SK-N-SH treated with all-trans-retinoic acid at 6 μM for 48 hours (cell line): ENCODE data around the gene PTPRD.

ENCODE experiments used
- ATAC-seq: fragments of 200-7000 bp; cut with Tn5 transposase; 3 replicates; pipeline ENCODE4 v1.9.1; 2020; ENCODE audit warnings: mild to moderate bottlenecking, moderate library complexity
- ARNTL ChIP-seq: fragments of 450-650 bp; formaldehyde crosslinking; IDR thresholded peaks from 2 replicates; pipeline ENCODE4 v1.5.0; 2020; ENCODE audit warnings: low read depth, mild to moderate bottlenecking, moderate library complexity, borderline replicate concordance
- BACH2 ChIP-seq: fragments of 250-450 bp; sonication (Bioruptor Pico); IDR thresholded peaks from 2 replicates; pipeline ENCODE4 v1.9.0; 2021; ENCODE audit warnings: mild to moderate bottlenecking, borderline replicate concordance
- CSDC2 ChIP-seq: fragments of 250-450 bp; sonication (Bioruptor Pico); IDR thresholded peaks from 2 replicates; pipeline ENCODE4 v1.5.0; 2020; ENCODE audit warnings: mild to moderate bottlenecking, moderate library complexity
- ESRRG ChIP-seq: fragments of 250-450 bp; sonication (Bioruptor Pico); IDR thresholded peaks from 2 replicates; pipeline ENCODE4 v1.6.1; 2021; ENCODE audit warnings: mild to moderate bottlenecking
- GLIS3 ChIP-seq: fragments of 250-450 bp; sonication (Bioruptor Pico); IDR thresholded peaks from 2 replicates; pipeline ENCODE4 v1.5.0; 2020; ENCODE audit warnings: mild to moderate bottlenecking, moderate library complexity
- ISL1 ChIP-seq: fragments of 250-450 bp; sonication (Bioruptor Pico); IDR thresholded peaks from 2 replicates; pipeline ENCODE4 v2.1.2; 2022; ENCODE audit warnings: mild to moderate bottlenecking, moderate library complexity
- OSR1 ChIP-seq: fragments of 250-450 bp; sonication (Bioruptor Pico); IDR thresholded peaks from 2 replicates; pipeline ENCODE4 v1.8.0; 2022; ENCODE audit warnings: moderate library complexity, mild to moderate bottlenecking, inconsistent platforms
- PPARA ChIP-seq: fragments of 250-450 bp; sonication (Bioruptor Pico); IDR thresholded peaks from 2 replicates; pipeline ENCODE4 v1.5.0; 2020; ENCODE audit warnings: mild to moderate bottlenecking, borderline replicate concordance
- SNAI2 ChIP-seq: fragments of 250-450 bp; sonication (Bioruptor Pico); IDR thresholded peaks from 2 replicates; pipeline ENCODE4 v1.5.0; 2020; ENCODE audit warnings: mild to moderate bottlenecking, moderate library complexity
- TCF4 ChIP-seq: fragments of 250-450 bp; sonication (Bioruptor Pico); IDR thresholded peaks from 2 replicates; pipeline ENCODE4 v1.8.0; 2021; ENCODE audit warnings: mild to moderate bottlenecking, moderate library complexity, borderline replicate concordance
- TOX ChIP-seq: fragments of 250-450 bp; sonication (Bioruptor Pico); IDR thresholded peaks from 2 replicates; pipeline ENCODE4 v1.8.0; 2021; ENCODE audit warnings: mild to moderate bottlenecking, moderate library complexity, borderline replicate concordance
- ZFP3 ChIP-seq: fragments of 250-450 bp; sonication (Bioruptor Pico); IDR thresholded peaks from 2 replicates; pipeline ENCODE4 v1.5.0; 2020; ENCODE audit warnings: mild to moderate bottlenecking, moderate library complexity
- ZFP30 ChIP-seq: fragments of 450-650 bp; formaldehyde crosslinking; IDR thresholded peaks from 2 replicates; pipeline ENCODE4 v1.5.0; 2022; ENCODE audit warnings: mild to moderate bottlenecking, moderate library complexity
- ZNF565 ChIP-seq: fragments of 450-650 bp; formaldehyde crosslinking; conservative IDR thresholded peaks from 2 replicates; pipeline ENCODE4 v1.5.0; 2020; ENCODE audit warnings: low read depth, mild to moderate bottlenecking, moderate library complexity
- ZNF8 ChIP-seq: fragments of 450-650 bp; formaldehyde crosslinking; IDR thresholded peaks from 2 replicates; pipeline ENCODE4 v1.5.0; 2020; ENCODE audit warnings: mild to moderate bottlenecking, moderate library complexity
- TF ChIP-seq, protein P1 (sequence below): fragments of 250-450 bp; sonication (Bioruptor Pico); IDR thresholded peaks from 2 replicates; pipeline ENCODE4 v1.5.1; 2021; ENCODE audit warnings: mild to moderate bottlenecking, moderate library complexity
- TF ChIP-seq, protein P2 (sequence below): fragments of 250-450 bp; sonication (Bioruptor Pico); IDR thresholded peaks from 2 replicates; pipeline ENCODE4 v1.5.1; 2020; ENCODE audit warnings: low read depth, mild to moderate bottlenecking, moderate library complexity
- TF ChIP-seq, protein P3 (sequence below): fragments of 250-450 bp; sonication (Bioruptor Pico); IDR thresholded peaks from 2 replicates; pipeline ENCODE4 v1.5.0; 2020; ENCODE audit warnings: mild to moderate bottlenecking, moderate library complexity
- TF ChIP-seq, protein P4 (sequence below): fragments of 250-450 bp; sonication (Bioruptor Pico); IDR thresholded peaks from 2 replicates; pipeline ENCODE4 v1.8.0; 2020; ENCODE audit warnings: mild to moderate bottlenecking, moderate library complexity, borderline replicate concordance
- TF ChIP-seq, protein P5 (sequence below): fragments of 250-450 bp; sonication (Bioruptor Pico); IDR thresholded peaks from 2 replicates; pipeline ENCODE4 v1.8.0; 2021; ENCODE audit warnings: low read depth, mild to moderate bottlenecking, moderate library complexity, borderline replicate concordance

Gene PTPRD

DNA sequence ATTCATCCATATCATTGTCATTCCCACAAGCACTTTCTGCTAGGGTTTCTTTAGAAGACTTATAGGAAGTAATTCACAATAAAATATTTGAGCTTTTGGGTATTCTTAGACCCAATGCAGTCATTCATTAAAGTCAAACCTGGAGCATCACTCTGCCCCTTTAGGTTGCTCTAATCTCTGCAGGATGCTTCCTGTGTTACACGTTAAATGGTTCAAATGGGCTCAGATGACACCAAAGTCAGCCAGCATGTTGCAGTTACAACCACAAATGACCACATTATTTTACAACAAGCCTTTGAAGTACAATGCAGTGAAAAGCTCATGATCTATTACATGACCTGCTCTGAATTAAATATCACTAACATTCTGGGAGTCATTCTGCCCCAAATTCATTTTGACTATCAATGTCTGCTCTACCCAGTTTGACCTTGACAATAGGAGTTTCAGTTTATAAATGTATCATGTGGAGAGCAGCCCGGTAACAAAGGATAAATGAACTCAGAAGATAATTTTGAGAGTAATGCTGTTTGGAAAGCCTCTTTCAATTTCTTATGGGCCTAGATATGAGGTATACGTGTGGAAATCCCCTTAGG lies 2144.7 kb downstream of the PTPRD start:
- TF ChIP-seq GLIS3 (CRISPR knock-in tag) (no peak), OSR1 (no peak), PPARA (CRISPR knock-in tag) (no peak), ISL1 (CRISPR knock-in tag) (no peak), ZNF8 (CRISPR knock-in tag) (no peak)
- TF ChIP-seq, protein P1, sequence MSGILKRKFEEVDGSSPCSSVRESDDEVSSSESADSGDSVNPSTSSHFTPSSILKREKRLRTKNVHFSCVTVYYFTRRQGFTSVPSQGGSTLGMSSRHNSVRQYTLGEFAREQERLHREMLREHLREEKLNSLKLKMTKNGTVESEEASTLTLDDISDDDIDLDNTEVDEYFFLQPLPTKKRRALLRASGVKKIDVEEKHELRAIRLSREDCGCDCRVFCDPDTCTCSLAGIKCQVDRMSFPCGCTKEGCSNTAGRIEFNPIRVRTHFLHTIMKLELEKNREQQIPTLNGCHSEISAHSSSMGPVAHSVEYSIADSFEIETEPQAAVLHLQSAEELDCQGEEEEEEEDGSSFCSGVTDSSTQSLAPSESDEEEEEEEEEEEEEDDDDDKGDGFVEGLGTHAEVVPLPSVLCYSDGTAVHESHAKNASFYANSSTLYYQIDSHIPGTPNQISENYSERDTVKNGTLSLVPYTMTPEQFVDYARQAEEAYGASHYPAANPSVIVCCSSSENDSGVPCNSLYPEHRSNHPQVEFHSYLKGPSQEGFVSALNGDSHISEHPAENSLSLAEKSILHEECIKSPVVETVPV (CRISPR knock-in tag), result no peak
- TF ChIP-seq, protein P2, sequence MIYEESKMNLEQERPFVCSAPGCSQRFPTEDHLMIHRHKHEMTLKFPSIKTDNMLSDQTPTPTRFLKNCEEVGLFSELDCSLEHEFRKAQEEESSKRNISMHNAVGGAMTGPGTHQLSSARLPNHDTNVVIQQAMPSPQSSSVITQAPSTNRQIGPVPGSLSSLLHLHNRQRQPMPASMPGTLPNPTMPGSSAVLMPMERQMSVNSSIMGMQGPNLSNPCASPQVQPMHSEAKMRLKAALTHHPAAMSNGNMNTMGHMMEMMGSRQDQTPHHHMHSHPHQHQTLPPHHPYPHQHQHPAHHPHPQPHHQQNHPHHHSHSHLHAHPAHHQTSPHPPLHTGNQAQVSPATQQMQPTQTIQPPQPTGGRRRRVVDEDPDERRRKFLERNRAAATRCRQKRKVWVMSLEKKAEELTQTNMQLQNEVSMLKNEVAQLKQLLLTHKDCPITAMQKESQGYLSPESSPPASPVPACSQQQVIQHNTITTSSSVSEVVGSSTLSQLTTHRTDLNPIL (CRISPR knock-in tag), result no peak
- no peak for ATAC-seq

DNA sequence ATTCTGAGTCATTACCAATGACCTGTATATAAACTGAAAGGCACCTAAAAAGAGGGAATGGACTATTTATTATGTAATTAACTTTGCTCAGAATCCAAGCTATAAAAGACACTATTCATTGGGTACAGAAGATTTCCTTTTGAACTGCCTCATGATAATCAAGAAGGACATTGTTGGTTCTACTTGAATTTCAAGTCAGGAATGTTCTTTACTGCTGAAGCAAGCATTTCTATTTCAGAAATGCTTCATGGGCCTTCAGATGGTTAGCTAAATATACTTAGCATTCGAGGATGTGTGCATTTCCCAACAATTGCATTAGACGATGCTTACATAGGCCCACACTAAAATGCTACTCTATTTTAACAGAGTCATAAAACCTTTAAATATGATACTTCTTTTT lies 2155.0 kb downstream of the PTPRD start:
- no peak for ATAC-seq
- TF ChIP-seq BACH2 (CRISPR knock-in tag) (no peak), TOX (CRISPR knock-in tag) (no peak), ZFP3 (no peak), GLIS3 (CRISPR knock-in tag) (no peak), ARNTL (CRISPR knock-in tag) (no peak), ZNF565 (no peak), ISL1 (CRISPR knock-in tag) (no peak), TCF4 (no peak), SNAI2 (CRISPR knock-in tag) (no peak), ESRRG (CRISPR knock-in tag) (no peak), CSDC2 (CRISPR knock-in tag) (no peak), OSR1 (no peak), ZNF8 (CRISPR knock-in tag) (no peak), ZFP30 (CRISPR knock-in tag) (no peak)
- TF ChIP-seq, protein P3, sequence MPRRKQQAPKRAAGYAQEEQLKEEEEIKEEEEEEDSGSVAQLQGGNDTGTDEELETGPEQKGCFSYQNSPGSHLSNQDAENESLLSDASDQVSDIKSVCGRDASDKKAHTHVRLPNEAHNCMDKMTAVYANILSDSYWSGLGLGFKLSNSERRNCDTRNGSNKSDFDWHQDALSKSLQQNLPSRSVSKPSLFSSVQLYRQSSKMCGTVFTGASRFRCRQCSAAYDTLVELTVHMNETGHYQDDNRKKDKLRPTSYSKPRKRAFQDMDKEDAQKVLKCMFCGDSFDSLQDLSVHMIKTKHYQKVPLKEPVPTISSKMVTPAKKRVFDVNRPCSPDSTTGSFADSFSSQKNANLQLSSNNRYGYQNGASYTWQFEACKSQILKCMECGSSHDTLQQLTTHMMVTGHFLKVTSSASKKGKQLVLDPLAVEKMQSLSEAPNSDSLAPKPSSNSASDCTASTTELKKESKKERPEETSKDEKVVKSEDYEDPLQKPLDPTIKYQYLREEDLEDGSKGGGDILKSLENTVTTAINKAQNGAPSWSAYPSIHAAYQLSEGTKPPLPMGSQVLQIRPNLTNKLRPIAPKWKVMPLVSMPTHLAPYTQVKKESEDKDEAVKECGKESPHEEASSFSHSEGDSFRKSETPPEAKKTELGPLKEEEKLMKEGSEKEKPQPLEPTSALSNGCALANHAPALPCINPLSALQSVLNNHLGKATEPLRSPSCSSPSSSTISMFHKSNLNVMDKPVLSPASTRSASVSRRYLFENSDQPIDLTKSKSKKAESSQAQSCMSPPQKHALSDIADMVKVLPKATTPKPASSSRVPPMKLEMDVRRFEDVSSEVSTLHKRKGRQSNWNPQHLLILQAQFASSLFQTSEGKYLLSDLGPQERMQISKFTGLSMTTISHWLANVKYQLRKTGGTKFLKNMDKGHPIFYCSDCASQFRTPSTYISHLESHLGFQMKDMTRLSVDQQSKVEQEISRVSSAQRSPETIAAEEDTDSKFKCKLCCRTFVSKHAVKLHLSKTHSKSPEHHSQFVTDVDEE (CRISPR knock-in tag), result no peak
- TF ChIP-seq, protein P4, sequence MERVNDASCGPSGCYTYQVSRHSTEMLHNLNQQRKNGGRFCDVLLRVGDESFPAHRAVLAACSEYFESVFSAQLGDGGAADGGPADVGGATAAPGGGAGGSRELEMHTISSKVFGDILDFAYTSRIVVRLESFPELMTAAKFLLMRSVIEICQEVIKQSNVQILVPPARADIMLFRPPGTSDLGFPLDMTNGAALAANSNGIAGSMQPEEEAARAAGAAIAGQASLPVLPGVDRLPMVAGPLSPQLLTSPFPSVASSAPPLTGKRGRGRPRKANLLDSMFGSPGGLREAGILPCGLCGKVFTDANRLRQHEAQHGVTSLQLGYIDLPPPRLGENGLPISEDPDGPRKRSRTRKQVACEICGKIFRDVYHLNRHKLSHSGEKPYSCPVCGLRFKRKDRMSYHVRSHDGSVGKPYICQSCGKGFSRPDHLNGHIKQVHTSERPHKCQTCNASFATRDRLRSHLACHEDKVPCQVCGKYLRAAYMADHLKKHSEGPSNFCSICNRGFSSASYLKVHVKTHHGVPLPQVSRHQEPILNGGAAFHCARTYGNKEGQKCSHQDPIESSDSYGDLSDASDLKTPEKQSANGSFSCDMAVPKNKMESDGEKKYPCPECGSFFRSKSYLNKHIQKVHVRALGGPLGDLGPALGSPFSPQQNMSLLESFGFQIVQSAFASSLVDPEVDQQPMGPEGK (CRISPR knock-in tag), result no peak
- TF ChIP-seq, protein P5, sequence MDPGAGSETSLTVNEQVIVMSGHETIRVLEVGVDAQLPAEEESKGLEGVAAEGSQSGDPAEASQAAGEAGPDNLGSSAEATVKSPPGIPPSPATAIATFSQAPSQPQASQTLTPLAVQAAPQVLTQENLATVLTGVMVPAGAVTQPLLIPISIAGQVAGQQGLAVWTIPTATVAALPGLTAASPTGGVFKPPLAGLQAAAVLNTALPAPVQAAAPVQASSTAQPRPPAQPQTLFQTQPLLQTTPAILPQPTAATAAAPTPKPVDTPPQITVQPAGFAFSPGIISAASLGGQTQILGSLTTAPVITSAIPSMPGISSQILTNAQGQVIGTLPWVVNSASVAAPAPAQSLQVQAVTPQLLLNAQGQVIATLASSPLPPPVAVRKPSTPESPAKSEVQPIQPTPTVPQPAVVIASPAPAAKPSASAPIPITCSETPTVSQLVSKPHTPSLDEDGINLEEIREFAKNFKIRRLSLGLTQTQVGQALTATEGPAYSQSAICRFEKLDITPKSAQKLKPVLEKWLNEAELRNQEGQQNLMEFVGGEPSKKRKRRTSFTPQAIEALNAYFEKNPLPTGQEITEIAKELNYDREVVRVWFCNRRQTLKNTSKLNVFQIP (CRISPR knock-in tag), result no peak

DNA sequence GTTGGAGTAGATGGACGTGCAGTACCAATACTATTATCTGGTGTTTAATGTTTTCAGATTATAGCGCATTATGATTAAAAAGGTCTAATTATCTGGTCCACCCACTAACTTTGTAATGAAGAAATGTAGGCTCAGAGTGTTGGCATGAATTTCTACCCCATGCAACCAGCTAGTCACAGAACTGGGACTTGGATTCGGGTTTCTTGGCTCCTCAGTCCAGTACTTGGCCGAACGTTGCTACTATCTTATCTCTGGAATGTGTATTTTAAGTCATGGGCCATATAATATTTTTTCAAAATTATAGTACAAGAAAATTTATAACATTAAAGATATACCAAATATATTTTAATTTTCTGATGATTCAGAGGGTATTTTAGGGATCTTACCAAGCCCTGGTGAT lies 2155.7 kb downstream of the PTPRD start:
- no peak for TF ChIP-seq ZNF8 (CRISPR knock-in tag)
- no peak for TF ChIP-seq ARNTL (CRISPR knock-in tag)
- TF ChIP-seq TCF4, result no peak
- no peak for TF ChIP-seq PPARA (CRISPR knock-in tag)
- TF ChIP-seq CSDC2 (CRISPR knock-in tag), result no peak
- TF ChIP-seq BACH2 (CRISPR knock-in tag), result no peak
- TF ChIP-seq, protein P2 (CRISPR knock-in tag), result no peak
- TF ChIP-seq TOX (CRISPR knock-in tag), result no peak
- no peak for TF ChIP-seq ISL1 (CRISPR knock-in tag)
- TF ChIP-seq ESRRG (CRISPR knock-in tag), result no peak
- TF ChIP-seq GLIS3 (CRISPR knock-in tag), result no peak
- TF ChIP-seq, all 23 proteins: peak for 0
- no peak for ATAC-seq
